ENCODE measurements around the gene SPTAN1. TPM values are rescaled to one million over a fixed set of nuclear protein-coding genes. Genes with fewer than 3 reads are reported as not detected.

The SPTAN1 gene
- polyA plus RNA-seq, 1 donor from 2014 or later = 287 TPM

DNA sequence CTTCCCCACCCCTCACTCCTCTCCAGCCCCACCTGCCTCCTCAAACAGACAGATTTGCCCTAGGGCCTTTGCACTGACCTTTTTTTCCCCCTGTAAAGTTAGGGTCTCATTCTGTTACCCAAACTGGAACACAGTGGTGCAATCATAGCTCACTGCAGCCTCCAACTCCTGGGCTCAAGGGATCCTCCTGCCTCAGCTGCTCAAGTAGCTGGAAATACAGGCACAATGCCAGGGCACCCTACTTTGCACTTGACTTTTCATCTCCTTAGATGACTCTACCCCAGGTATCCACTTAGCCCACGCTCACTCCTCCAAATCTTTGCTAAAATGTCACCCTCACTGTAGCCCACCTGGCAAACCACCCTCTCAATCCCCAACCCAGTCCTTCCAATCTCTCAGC lies 102.1 kb downstream of the SPTAN1 start:
- no peaks in the 10 kb centered on the region for H4K20me1 ChIP-seq (ENCODE audit: insufficient read depth)
- H3K9me2 ChIP-seq (ENCODE audit: insufficient read depth, low read length) = no peaks in the 10 kb centered on the region
- no peaks in the 10 kb centered on the region for H3K27me3 ChIP-seq (ENCODE audit: insufficient read depth, low read depth, low read length)
- TF ChIP-seq RAD21 (conservative IDR thresholded peaks at IDR 0.05) = no peak
- no peak for TF ChIP-seq TAF1 (IDR thresholded peaks at IDR 0.05; ENCODE audit: low read depth)
- TF ChIP-seq EP300 (conservative IDR thresholded peaks at IDR 0.05; ENCODE audit: poor library complexity, severe bottlenecking) = no peak
- TF ChIP-seq SMC3 (conservative IDR thresholded peaks at IDR 0.05; ENCODE audit: poor library complexity) = no peak
- no peak for TF ChIP-seq EZH2 (IDR thresholded peaks at IDR 0.05; ENCODE audit: borderline replicate concordance, insufficient read depth, low read length, poor library complexity, severe bottlenecking)
- no peak for TF ChIP-seq MXI1 (conservative IDR thresholded peaks at IDR 0.05; ENCODE audit: poor library complexity, severe bottlenecking)
- TF ChIP-seq POLR2AphosphoS5 (IDR thresholded peaks at IDR 0.05) = no peak
- TF ChIP-seq, protein P1, sequence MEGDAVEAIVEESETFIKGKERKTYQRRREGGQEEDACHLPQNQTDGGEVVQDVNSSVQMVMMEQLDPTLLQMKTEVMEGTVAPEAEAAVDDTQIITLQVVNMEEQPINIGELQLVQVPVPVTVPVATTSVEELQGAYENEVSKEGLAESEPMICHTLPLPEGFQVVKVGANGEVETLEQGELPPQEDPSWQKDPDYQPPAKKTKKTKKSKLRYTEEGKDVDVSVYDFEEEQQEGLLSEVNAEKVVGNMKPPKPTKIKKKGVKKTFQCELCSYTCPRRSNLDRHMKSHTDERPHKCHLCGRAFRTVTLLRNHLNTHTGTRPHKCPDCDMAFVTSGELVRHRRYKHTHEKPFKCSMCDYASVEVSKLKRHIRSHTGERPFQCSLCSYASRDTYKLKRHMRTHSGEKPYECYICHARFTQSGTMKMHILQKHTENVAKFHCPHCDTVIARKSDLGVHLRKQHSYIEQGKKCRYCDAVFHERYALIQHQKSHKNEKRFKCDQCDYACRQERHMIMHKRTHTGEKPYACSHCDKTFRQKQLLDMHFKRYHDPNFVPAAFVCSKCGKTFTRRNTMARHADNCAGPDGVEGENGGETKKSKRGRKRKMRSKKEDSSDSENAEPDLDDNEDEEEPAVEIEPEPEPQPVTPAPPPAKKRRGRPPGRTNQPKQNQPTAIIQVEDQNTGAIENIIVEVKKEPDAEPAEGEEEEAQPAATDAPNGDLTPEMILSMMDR (IDR thresholded peaks at IDR 0.05; ENCODE audit: poor library complexity, severe bottlenecking) = no peak
- TF ChIP-seq, protein P2, sequence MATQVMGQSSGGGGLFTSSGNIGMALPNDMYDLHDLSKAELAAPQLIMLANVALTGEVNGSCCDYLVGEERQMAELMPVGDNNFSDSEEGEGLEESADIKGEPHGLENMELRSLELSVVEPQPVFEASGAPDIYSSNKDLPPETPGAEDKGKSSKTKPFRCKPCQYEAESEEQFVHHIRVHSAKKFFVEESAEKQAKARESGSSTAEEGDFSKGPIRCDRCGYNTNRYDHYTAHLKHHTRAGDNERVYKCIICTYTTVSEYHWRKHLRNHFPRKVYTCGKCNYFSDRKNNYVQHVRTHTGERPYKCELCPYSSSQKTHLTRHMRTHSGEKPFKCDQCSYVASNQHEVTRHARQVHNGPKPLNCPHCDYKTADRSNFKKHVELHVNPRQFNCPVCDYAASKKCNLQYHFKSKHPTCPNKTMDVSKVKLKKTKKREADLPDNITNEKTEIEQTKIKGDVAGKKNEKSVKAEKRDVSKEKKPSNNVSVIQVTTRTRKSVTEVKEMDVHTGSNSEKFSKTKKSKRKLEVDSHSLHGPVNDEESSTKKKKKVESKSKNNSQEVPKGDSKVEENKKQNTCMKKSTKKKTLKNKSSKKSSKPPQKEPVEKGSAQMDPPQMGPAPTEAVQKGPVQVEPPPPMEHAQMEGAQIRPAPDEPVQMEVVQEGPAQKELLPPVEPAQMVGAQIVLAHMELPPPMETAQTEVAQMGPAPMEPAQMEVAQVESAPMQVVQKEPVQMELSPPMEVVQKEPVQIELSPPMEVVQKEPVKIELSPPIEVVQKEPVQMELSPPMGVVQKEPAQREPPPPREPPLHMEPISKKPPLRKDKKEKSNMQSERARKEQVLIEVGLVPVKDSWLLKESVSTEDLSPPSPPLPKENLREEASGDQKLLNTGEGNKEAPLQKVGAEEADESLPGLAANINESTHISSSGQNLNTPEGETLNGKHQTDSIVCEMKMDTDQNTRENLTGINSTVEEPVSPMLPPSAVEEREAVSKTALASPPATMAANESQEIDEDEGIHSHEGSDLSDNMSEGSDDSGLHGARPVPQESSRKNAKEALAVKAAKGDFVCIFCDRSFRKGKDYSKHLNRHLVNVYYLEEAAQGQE (IDR thresholded peaks at IDR 0.05; ENCODE audit: borderline replicate concordance) = no peak
- H3K9me3 ChIP-seq (ENCODE audit: low read length) = no peaks in the 10 kb centered on the region
- no peak overlapping the region for H3K4me2 ChIP-seq (ENCODE audit: low read length)
- H3K36me3 ChIP-seq (ENCODE audit: insufficient read depth, low read length) = no peaks in the 10 kb centered on the region
- peaks cover 3% of the 10 kb centered on the region for H3F3A ChIP-seq (ENCODE audit: insufficient read depth, low read length, poor library complexity, severe bottlenecking)
- no peak overlapping the region for H2AFZ ChIP-seq (ENCODE audit: low read depth, low read length)
- no peak overlapping the region for H3K4me3 ChIP-seq (ENCODE audit: low read length)
- peaks cover 8% of the 10 kb centered on the region for H3K79me2 ChIP-seq (replicated peaks; ENCODE audit: insufficient read depth, low read length)
- no peak overlapping the region for H3K27ac ChIP-seq (ENCODE audit: low read length)
- H3K9ac ChIP-seq (ENCODE audit: low read length) = no peak overlapping the region

DNA sequence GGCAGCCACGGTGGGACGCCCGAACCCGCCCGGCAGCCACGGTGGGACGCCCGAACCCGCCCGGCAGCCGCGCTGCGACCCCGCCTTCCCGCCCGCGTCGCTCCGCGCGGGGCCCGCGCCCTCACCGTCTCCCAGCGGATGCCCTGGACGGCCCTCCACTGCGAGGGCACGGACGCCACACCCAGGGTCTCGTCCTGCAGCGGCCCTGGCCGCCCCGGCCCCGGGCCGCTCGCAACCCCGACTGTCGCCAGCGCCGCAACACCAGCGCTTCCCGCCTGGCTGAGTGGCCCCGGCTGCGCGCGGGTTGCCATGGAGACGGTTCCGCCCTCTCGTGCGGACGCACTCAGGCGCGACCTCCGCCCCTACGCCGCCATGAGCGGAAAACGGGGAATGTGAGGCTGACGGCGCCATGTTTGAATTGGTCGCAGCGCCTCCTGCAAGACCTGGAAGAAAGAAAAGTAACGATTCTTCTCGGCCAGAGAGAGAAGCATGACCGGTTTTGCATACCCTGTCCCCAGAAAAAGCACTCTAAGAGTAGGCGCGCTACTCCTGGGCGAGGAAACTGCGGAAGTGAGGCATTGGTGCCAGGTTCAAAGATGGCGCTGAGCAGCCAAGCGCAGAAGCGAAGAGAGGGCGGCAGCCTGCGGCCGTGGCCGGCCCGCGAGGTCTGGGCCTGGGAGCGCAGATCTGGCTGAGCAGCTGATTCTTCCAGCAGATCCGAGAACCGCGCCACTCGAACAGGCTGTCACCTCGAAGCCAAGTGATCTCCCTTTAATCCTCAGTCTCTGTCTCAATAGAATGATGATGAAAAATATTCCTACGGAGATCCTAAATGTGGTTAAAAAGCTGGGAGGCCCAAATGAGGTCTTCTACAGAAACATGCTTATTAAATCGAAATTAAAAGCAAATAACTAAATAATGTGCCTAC lies 104.3 kb downstream of the SPTAN1 start, which contains the start of gene DYNC2I2:
Gene DYNC2I2 (minus strand): TSS at position 432 of the 928 bp plus-strand sequence. CDS start 121 bp downstream, at position 311.
- peaks cover 8% of the 10 kb centered on the region for H3K79me2 ChIP-seq (replicated peaks; ENCODE audit: insufficient read depth, low read length)
- H3F3A ChIP-seq (ENCODE audit: insufficient read depth, low read length, poor library complexity, severe bottlenecking) = peaks cover 3% of the 10 kb centered on the region
- peak within 1 kb of the TSS; percentile 87 for H2AFZ ChIP-seq (ENCODE audit: low read depth, low read length)
- H3K27ac ChIP-seq (ENCODE audit: low read length) = peak within 1 kb of the TSS; percentile 99
- TF ChIP-seq POLR2AphosphoS5 (IDR thresholded peaks at IDR 0.05) = peak; percentile 58
- peak; percentile 94 for TF ChIP-seq TAF1 (IDR thresholded peaks at IDR 0.05; ENCODE audit: low read depth)
- TF ChIP-seq, protein P1 (IDR thresholded peaks at IDR 0.05; ENCODE audit: poor library complexity, severe bottlenecking) = peak; percentile 42
- no peak for TF ChIP-seq EZH2 (IDR thresholded peaks at IDR 0.05; ENCODE audit: borderline replicate concordance, insufficient read depth, low read length, poor library complexity, severe bottlenecking)
- TF ChIP-seq EP300 (conservative IDR thresholded peaks at IDR 0.05; ENCODE audit: poor library complexity, severe bottlenecking) = no peak
- TF ChIP-seq RAD21 (conservative IDR thresholded peaks at IDR 0.05) = peak; percentile 66
- TF ChIP-seq MXI1 (conservative IDR thresholded peaks at IDR 0.05; ENCODE audit: poor library complexity, severe bottlenecking) = peak; percentile 89
- TF ChIP-seq, protein P2 (IDR thresholded peaks at IDR 0.05; ENCODE audit: borderline replicate concordance) = peak; percentile 74
- peak; percentile 61 for TF ChIP-seq SMC3 (conservative IDR thresholded peaks at IDR 0.05; ENCODE audit: poor library complexity)
- H3K4me2 ChIP-seq (ENCODE audit: low read length) = peak within 1 kb of the TSS; percentile 71
- H4K20me1 ChIP-seq (ENCODE audit: insufficient read depth) = no peaks in the 10 kb centered on the region
- no peaks in the 10 kb centered on the region for H3K9me2 ChIP-seq (ENCODE audit: insufficient read depth, low read length)
- no peaks in the 10 kb centered on the region for H3K36me3 ChIP-seq (ENCODE audit: insufficient read depth, low read length)
- H3K4me3 ChIP-seq (ENCODE audit: low read length) = peak within 1 kb of the TSS; percentile 74
- H3K27me3 ChIP-seq (ENCODE audit: insufficient read depth, low read depth, low read length) = no peaks in the 10 kb centered on the region
- H3K9ac ChIP-seq (ENCODE audit: low read length) = peak within 1 kb of the TSS; percentile 96
- H3K9me3 ChIP-seq (ENCODE audit: low read length) = no peaks in the 10 kb centered on the region
